Stimulated activated CD8-positive, alpha-beta memory T cell treated with anti-CD3 and anti-CD28 coated beads, Interleukin-7, amount 100 ng/mL, for 1 hour (primary cell): ENCODE measurements around the gene TM2D1.

Experiments used
- DNase-seq, 2 donors: peaks; one replicate each; pipeline ENCODE4 v3.0.0-alpha.2; 2020; ENCODE audit warnings: low read depth in 2 of 2

TM2D1 gene

DNA sequence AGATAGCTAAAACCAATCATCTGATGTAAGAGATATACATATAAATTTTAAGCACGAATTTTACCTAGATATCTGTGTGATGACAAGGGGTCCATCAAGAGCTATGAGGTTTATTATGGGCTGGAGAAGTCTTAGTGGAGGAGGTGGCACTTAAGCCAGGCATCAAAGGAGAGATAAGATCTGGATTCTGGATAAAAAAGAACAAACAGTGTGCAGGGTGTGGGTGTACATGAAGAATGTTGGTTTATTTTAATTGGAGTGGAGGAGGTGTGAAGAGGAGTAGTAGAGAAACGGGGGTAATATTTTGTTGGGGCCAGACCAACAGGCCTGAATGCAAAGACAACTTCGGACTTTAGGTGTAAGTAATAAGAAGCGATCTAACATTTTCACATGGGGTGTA is 80.6 kb downstream of the TM2D1 start:
- DNase-seq, result no peak

DNA sequence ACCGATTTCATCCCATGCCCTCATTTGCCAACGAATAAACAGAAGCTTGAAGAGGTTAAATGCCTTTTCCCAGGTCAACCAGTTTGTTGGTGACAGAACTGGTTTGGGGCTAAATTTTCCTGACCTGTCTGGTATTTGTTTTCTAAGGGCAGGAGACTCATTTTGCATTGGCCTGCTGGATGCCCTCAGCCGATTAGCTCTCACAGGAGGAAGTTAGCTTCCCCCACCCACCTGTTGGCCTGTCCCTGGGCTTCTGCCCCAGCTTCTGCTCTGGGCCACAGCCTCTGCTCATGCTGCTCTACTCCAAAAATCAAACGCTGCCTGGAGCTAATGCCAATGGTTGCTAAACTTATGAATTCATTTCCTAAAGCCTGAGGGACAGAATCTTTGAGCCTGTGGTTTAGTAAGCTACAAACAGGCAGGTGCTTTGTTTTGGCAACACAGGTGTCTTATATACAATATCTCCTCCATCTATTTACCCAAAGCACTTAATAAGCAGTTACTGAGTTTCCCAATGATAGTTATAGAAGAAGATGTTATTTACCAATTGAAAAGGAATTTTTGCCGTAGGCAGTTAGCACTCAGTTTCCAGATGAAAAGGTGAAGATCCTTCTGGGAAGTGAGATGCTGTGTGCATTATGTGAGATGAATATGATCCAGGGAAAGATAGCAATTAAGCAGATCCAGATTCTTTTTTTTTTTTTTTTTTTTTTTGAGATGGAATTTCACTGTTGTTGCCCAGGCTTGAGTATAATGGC is 82.3 kb downstream of the TM2D1 start:
- DNase-seq, result no peak

DNA sequence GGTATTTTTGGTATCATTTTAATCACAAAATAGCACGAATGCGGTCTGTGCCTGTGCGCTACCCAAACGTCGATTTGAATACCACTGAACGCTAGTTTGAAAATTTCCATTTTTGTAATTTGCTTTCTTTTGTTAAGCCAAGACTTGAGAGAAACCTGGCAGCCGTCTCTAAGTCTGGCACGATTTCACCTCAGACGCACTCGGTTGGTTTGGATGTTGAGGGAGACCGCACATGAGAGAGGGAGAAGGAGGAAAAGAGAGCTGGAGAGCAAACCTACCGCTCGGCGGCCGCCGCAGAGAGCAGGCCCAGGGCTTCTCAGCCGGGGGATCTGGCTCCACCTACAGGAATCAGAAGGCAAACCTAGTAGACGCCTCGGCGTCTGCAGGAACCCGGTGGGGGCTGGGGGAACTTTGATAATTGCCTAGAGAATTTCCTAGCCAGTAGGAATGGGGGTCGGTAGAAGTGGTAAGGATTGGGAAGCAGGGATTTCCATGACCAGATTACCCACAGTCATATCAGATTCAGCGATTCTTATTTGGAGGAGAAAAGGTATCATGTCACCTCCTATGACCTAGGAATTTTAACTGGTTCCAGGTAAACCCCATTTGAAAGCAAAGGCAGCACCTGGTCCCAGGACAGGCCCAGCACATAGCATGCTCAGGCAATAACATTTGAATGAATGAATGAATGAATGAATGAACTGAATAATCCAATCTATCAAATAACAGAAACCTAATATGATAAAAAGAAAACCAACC is 83.2 kb downstream of the TM2D1 start:
- peak; percentile 1 to 27 for DNase-seq

DNA sequence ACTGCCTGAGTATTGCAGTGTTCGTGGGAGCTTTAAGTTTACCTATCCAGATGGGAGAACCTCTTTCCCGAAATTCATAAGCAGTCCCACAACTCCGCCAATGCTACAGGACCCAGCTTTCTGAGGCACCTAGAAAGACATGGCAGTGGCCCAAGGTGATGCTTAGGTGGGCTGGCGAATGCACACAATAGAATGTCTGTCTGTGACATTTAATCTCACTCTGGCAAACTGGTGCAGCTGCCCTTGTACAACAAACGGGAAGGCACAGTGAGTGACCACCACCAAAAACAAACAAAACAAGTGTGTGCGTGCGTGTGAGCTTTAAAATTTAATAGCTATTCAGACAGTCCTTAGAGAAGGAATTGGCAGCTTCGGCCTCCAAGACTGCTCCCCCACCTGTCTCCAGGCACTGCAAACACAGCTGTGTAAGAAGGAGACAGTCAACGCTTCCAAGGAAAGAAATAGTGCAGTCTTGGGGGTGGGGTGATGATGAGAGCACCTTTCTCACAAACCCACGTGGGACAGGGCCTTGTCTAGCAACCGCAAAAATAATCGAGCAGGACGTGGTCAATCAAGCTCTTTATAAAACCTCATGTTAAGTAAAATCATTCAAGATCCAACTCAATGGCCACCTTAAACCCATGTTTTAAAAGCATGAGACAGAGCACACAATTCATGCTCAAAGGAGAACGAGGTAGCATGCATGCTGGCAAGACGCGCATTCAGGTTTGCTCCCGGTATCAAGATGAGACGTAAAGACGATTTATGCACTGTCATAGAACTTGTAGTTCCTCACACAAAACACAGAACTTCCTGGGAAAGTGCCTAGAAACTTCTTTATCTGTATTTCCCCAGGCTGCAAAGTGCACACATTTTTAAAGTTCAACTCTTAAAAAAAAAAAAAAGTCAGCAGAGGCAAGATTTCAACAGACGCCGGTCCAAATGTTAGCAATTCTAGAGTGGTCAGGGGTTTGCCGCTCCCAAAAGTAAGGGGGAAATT is 84.1 kb downstream of the TM2D1 start:
- no peak for DNase-seq

DNA sequence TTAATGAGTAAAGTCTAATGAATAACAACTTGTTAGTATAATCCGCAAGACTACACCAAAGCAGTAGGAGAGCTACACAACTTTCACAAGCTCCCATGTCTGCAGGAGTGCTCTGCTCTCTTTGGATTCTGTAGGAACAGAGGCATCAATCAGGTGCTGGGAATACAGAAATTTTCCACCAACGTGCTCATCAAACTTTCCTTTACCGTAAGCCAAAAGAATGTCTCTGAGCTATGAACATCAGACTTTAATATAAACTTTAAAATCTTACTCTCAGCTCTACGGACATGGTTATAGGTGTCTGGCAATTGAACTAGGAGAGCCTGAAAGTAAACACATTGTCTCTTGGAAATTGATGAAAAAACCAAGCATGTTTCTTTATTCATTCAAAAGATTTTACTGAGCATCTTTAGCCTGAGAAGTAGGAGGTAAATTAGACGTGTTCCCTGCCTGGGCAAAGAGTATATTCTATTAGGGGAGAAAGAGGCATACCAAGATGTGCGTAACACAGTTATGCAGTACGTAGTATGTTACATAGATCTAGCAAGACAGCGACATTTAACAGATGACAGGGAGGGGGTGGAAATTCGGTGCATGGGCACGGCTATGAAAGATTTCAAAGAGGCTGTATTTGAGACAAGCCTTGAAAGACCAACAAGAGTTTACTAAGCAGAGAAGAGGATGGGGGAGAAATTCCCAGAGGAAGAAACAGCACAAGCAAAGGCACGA is 85.2 kb downstream of the TM2D1 start:
- DNase-seq, result no peak

DNA sequence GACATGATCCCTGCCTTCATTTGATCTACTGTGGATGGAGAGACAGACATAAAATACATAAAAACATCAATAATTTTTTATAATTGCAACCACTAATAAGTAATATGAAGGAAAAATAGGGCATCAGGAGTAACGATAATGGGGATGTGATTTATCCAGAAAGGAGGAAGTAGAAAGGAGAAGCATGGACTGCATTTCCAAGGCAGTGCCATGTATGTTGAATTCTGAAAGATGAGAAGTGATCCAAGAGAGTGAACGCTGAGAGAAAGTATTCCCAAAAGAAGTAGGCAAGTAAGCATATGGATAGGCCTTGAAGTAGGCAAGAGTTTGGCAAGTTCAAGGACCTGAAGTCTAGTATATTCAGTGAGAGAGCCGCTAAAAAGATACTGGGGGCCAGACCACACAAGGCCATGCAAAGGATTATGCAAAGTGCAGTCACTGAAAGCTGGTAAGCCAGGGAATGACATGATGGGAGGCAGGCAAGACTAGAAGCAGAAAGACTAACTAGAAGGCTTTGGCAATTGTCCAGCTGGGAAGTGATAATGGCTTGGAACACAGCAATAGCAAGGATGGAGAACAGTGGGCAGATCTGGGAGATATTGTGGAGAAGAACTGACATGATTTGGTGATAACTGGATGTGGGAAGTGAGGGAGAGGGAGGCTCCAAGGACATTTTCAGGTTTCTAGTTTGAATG is 85.9 kb downstream of the TM2D1 start:
- no peak for DNase-seq

DNA sequence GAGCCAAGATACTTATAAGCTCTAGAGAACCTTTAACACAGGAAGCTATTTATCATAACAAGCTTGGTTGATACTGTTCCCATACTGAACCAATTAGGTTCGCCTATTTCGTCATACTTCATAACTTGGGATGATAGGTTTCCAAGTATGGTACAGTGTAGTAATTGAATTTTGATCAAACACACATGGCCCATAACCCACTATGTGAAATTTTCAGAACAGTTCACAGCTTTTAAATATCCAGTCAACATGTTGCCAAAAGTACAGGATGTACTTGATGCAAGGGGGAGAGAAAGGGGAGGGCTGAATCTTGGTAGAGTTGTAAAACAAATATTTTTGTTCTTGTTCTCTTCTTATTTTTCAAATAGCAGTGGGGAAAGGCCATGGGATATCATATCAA is 86.6 kb downstream of the TM2D1 start:
- DNase-seq, result no peak

DNA sequence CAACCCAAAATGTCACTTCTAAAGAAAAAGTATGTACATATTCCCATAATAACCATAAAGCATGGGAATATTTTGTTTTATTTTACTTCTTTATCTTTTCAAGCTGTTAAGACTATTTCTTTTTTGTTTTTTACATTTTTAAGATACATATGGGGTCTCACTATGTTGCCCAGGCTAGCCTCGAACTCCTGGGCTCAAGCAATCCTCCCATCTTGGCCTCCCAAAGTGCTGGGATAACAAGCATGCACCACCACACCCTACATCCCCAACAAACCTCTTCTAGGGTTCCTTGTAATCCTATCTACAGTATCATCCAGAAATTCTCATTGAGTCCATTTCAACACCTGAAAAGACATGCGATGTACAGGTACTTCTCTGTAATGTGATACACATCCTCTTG is 87.5 kb downstream of the TM2D1 start:
- DNase-seq, result no peak

DNA sequence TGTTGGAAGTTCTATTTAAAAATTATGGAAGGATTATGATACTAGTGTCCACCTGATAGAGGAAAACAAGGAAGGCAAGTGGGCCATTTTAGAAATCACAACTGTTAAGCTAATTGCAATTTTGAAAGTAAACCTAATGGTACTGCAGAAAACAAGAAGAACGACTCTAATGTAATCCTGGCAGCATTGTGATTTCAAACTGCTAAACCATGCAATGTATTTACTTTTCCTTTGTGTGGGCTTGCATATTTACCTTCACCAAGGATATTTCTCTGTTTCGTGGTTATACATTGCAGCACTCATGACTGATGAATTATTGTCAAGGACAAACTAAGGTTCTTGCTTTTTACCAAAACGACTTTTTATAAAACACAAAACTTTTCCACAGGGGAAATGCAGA is 88.1 kb downstream of the TM2D1 start:
- DNase-seq, result no peak

DNA sequence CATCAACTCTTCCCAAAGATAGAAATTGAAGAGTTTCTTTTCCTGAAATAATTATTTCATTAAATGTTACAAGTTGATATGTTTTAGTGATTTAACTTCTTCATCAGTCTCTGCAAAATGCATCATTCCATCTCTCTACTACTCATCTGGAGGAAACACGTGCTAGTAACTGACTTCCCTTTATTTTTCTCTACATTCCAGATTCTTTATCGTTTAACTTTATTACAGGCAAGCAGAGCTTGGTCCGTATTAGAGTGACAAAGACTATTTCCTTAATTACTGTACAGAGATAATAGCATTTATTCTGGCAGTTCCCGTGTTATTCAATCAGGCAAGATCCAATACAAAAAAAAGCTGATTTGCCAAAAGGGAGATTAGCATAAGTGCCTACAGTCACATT is 88.6 kb downstream of the TM2D1 start:
- DNase-seq, result no peak

DNA sequence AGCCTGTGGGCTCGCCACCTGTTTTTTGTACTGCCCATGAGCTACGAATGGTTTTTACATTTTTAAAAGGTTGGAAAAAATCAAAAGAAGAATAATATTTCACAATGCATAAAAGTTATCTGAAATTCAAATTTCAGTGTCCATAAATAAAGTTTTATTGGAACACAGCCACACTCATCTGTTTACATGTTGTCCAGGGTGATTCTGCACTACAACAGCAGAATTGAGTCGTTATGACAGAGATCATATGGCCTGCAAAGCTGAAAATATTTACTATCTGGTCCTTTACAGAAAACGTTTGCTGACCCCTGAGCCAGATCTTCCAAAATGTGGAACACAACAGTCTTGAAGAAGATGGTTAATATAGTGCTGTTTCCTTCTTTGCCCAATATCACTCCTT is 89.4 kb downstream of the TM2D1 start:
- DNase-seq, result no peak

DNA sequence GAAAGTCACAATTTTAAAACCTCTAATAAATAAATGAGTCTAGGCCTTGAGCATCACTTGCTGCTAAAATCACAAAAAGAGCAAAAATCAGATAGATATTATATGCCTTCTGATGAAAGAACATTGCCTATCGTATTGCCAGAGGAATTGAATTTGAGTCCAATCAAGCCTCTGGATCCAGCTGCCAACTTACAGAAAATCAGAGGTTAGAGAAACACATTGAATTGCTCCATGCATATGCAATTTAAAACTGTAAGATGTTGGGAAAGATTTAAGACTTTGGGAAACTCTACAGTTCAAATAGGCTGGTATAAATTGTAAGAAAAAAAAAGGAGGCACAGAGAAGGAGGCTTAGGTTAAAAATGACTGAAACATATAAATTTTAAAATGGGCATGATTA is 93.5 kb downstream of the TM2D1 start:
- DNase-seq, result no peak
